ENCODE data around the gene CTTN. TPM values are rescaled to one million over a fixed set of nuclear protein-coding genes. Genes with fewer than 3 reads are reported as not detected.

The CTTN gene
- total and polyA plus RNA-seq, 2 of the 8 experiments (the other 6 are each of a cell fraction or from before 2014, with no cell fraction given): 84.6 to 216 TPM

DNA sequence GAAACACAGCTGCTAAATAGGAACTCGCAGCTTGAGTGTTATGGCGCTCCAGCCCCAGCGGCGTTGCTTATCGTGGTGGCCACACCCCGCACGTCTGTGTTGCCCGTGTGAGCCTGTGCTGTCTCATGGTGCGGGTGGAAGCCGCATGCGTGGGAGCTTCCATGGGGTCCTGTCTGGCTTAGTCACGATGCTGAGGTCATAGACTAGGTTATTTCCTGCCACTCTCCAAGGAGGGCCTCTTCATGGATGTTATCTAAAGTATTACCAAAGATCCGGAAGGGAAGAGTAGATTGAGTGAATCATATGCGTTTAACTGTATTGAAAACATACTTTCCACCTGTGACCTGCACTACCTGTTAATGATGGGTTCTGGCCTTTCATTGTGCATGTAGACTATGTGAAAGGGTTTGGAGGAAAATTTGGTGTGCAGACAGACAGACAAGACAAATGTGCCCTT, 21.7 kb downstream of the CTTN start:
- no peaks in the 10 kb centered on the region for H3K9me3 ChIP-seq (ENCODE audit: insufficient read depth in 2 of 2, low read depth in 1 of 2, low read length in 1 of 2)
- no peak for FAIRE-seq
- H2BK20ac ChIP-seq (ENCODE audit: low read length): no peak overlapping the region
- no peak overlapping the region for H4K5ac ChIP-seq (ENCODE audit: insufficient read length, low read depth, low read length)
- H4K8ac ChIP-seq (ENCODE audit: extremely low read depth, insufficient read depth, low read length): no peak overlapping the region
- no peak for DNase-seq (ENCODE audit: low read depth in 1 of 2, low spot score in 2 of 2)
- no peaks in the 10 kb centered on the region for H3K27me3 ChIP-seq (replicated peaks in 1 of 4; ENCODE audit: control insufficient read depth in 3 of 4, extremely low read depth in 1 of 4, insufficient read depth in 3 of 4, low read length in 3 of 4)
- no peak overlapping the region for H3K27ac ChIP-seq (ENCODE audit: low read depth, low read length)
- H2BK15ac ChIP-seq (ENCODE audit: low read length): no peak overlapping the region
- ChIA-PET CTCF (ENCODE audit: partially characterized antibody) (interaction anchor here (0.6 to 1.3 kb wide), 4 partner anchors 12 to 97 kb away, joined by 3 to 4 read pairs (median 4); no protein-coding TSS in a partner anchor), POLR2A (ENCODE audit: partially characterized antibody) (interaction anchor here (0.7 to 1.6 kb wide), 3 partner anchors 10 to 36 kb away, joined by 3 to 4 read pairs (median 3); no protein-coding TSS in a partner anchor)
- no peak overlapping the region for H2AFZ ChIP-seq (ENCODE audit: low read length)
- H4K20me1 ChIP-seq (replicated peaks in 1 of 2; ENCODE audit: control insufficient read depth in 1 of 2, insufficient read depth in 2 of 2, low read length in 2 of 2): peaks cover 18 to 34% of the 10 kb centered on the region in 2 experiments
- no peak overlapping the region for H3K56ac ChIP-seq (replicated peaks; ENCODE audit: insufficient read length, low read depth, low read length)
- H3K23ac ChIP-seq (ENCODE audit: insufficient read length): no peak overlapping the region
- no peaks in the 10 kb centered on the region; a peak in 1 of 4 replicates for H3K79me2 ChIP-seq (ENCODE audit: control insufficient read depth in 1 of 2, insufficient read depth in 2 of 2, low read length in 2 of 2)
- peaks cover 2% of the 10 kb centered on the region for H3K79me1 ChIP-seq (ENCODE audit: low read depth, low read length)
- peaks cover 0 to 10% (median 3%) of the 10 kb centered on the region in 4 experiments; a peak in 3 of 7 replicates for H3K4me1 ChIP-seq (replicated peaks in 1 of 4; ENCODE audit: control insufficient read depth in 3 of 4, insufficient read depth in 4 of 4, low read length in 3 of 4)
- no peak overlapping the region for H3K18ac ChIP-seq (ENCODE audit: extremely low read depth, low read length)
- 87% methylated on average over 14 of the region's 14 CpGs; no CpG with 5 or more reads in 1 of the 2 experiments for WGBS, 2 experiments (ENCODE audit: extremely low coverage in 1 of 2, insufficient coverage in 1 of 2, insufficient read length in 1 of 2, insufficient replicate concordance in 2 of 2, low coverage in 1 of 2, low lambda C conversion rate in 2 of 2, missing lambda C conversion rate in 1 of 2)
- H3K4ac ChIP-seq (replicated peaks; ENCODE audit: insufficient read length, low read depth, low read length): no peak overlapping the region
- no peak overlapping the region for H3K4me2 ChIP-seq (ENCODE audit: insufficient read depth in 1 of 2, low read depth in 2 of 2, low read length in 2 of 2)
- no peak overlapping the region for H4K91ac ChIP-seq (replicated peaks; ENCODE audit: insufficient read length, low read length)
- H2BK12ac ChIP-seq (ENCODE audit: low read depth, low read length): no peak overlapping the region
- no peak overlapping the region for H2BK120ac ChIP-seq (replicated peaks; ENCODE audit: low read depth, low read length)
- no peak overlapping the region for H2BK5ac ChIP-seq (ENCODE audit: low read depth, low read length)
- no peak overlapping the region for H3K9ac ChIP-seq (replicated peaks in 1 of 4; ENCODE audit: extremely low read depth in 1 of 4, low read depth in 3 of 4, low read length in 3 of 4)
- no peak overlapping the region for H3K14ac ChIP-seq (ENCODE audit: insufficient read length)
- H2AK5ac ChIP-seq (ENCODE audit: low read depth, low read length): no peak overlapping the region
- no peak overlapping the region for H3K4me3 ChIP-seq (ENCODE audit: extremely low read depth in 1 of 4, insufficient read depth in 2 of 4, low read depth in 3 of 4, low read length in 4 of 4)
- peaks cover 37 to 80% (median 74%) of the 10 kb centered on the region in 4 experiments for H3K36me3 ChIP-seq (ENCODE audit: control insufficient read depth in 2 of 4, insufficient read depth in 4 of 4, low read length in 3 of 4)
- H3K23me2 ChIP-seq (ENCODE audit: low read depth, low read length): no peaks in the 10 kb centered on the region
- TF ChIP-seq GABPA (IDR thresholded peaks at IDR 0.05; ENCODE audit: borderline replicate concordance, insufficient read depth, low read length) (no peak), KDM4A (IDR thresholded peaks at IDR 0.05; ENCODE audit: low read depth, low read length, severe bottlenecking) (no peak), SAP30 (IDR thresholded peaks at IDR 0.05; ENCODE audit: insufficient read depth, insufficient replicate concordance, low read length) (no peak), SP4 (IDR thresholded peaks at IDR 0.05; ENCODE audit: low read length) (no peak), SIN3A (conservative IDR thresholded peaks at IDR 0.05 in 1 of 2, IDR thresholded peaks at IDR 0.05 in 1 of 2; ENCODE audit: low read depth in 1 of 2, low read length in 2 of 2) (no peak)
- TF ChIP-seq, protein P1, sequence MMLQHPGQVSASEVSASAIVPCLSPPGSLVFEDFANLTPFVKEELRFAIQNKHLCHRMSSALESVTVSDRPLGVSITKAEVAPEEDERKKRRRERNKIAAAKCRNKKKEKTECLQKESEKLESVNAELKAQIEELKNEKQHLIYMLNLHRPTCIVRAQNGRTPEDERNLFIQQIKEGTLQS (IDR thresholded peaks at IDR 0.05; ENCODE audit: insufficient read depth, low read depth, low read length): no peak

Data from H1 (cell line).